Measurements from ENCODE around the gene C11orf21.

- TF ChIP-seq CTCF (conservative IDR thresholded peaks at IDR 0.05 in 1 of 2, IDR thresholded peaks at IDR 0.05 in 1 of 2; ENCODE audit: low read depth in 1 of 2, low read length in 2 of 2), result no peak
- no peak for TF ChIP-seq EZH2 (IDR thresholded peaks at IDR 0.05; ENCODE audit: low read length, missing control alignments)
These were observed 1.9 kb downstream of the C11orf21 start for GRCh38 chr11:2299773-2300172.
